D721Med (cell line): ENCODE measurements around the gene ZER1.

ENCODE experiments used
- DNase-seq: peaks from one replicate; pipeline ENCODE4 v3.0.0; 2011; ENCODE audit warnings: low spot score; ENCODE audit not compliant: insufficient read length
- FAIRE-seq: peaks from 2 replicates; lab custom pipeline; 2011; peaks lifted over from hg19 to GRCh38; lab: Jason Lieb, UNC
- CTCF ChIP-seq: IDR thresholded peaks from 2 replicates; pipeline ENCODE4 v1.5.1; 2012; ENCODE audit warnings: mild to moderate bottlenecking, control low read depth; ENCODE audit not compliant: insufficient read depth; ENCODE audit errors: missing control alignments

Gene ZER1

DNA sequence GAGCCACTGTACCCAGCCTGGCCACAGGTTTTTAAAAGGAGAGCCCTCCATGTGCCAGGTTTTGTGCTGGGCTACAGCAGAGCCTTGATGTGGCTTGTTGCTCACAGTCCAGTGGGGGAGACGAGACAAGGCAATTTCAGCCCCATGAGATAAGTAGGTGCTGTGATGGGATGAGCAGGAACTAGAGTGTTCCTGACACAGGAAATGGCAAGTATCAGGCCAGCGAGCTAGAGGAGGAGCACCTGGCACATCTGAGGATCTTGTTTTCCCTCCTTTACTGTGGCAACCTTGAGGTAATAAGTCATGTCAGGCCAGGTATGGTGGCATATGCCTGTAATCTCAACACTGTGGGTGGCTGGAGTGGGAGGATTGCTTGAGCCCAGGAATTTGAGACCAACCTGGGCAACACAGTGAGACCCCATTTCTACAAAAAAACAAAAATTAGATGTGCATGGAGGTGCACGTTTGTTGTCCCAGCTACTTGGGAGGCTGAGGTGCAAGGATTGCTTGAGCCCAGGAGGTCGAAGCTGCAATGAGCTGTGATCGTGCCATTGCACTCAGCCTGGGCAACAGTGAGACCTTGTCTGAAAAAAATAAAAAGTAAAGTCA is 44.0 kb downstream of the ZER1 start:
- FAIRE-seq (no peak), DNase-seq (no peak)
- no peak for TF ChIP-seq CTCF

GRCh38 chr9:128724744-128725211 is 46.9 kb downstream of the ZER1 start:
- FAIRE-seq (peak; percentile 93), DNase-seq (peak; percentile 74)
- TF ChIP-seq CTCF, result no peak

- DNase-seq, result peak; percentile 96
- TF ChIP-seq CTCF, result no peak
- no peak for FAIRE-seq
These were observed 47.6 kb downstream of the ZER1 start, which contains the start of gene ZDHHC12 for GRCh38 chr9:128723866-128724743. TSS of gene ZDHHC12 (minus strand) at chr9:128724127. CDS start at chr9:128724093, 34 bp downstream.

- DNase-seq (peak; percentile 39), FAIRE-seq (no peak)
- TF ChIP-seq CTCF, result no peak
These were observed 48.3 kb downstream of the ZER1 start for GRCh38 chr9:128723352-128723865.

DNA sequence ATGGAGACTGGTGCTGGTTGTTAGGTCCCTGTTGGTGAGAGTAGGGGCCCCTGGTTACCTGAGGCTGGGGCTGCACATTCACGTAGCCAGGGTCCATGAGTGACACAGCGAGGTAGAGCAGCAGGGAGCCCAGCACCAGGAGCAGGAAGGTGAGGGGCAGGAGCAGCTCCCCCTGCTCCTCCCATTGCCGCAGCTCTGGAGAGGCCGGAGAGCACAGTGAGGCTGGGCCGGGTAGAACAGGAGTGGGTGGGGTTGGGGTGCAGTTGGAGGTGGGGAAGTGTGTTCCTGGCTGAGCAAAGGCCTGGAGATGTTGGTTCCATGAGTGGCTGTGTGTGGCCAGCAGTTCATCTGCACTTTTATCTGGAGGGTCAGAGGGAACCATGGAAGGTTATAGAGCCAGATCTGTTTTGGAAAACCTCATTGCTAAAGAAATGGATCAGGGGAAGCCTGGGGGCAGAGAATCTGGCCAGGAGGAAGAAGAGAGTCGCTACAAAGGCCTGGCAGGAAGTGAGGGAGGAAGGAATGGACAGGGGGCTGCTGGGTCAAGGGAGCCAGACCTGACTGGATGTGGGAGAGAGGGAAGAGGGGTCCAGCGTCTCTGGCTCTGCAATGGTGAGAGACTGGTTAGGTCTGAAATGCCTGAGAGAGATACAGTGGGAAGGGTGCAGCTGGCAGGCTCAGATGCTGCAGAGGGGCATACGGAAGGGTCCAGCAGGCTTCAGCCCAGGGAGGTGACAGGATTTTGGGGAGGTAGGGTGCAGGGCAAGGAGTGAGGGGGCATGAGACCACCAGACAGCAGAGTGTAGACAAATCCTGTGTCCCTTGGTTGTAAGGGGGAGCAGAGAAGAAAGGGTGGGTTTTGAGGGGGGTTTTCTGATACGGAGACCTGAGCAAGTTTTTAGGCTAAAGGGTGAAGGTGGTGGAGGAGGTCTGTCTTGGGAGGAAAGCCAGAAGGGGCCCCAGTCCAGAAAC is 49.1 kb downstream of the ZER1 start:
- no peak for TF ChIP-seq CTCF
- FAIRE-seq (no peak), DNase-seq (no peak)

- DNase-seq (no peak), FAIRE-seq (no peak)
- TF ChIP-seq CTCF, result no peak
These were observed 50.2 kb downstream of the ZER1 start for GRCh38 chr9:128721487-128722010.
